ENCODE data around the gene GIMAP7.

GIMAP7 gene

DNA sequence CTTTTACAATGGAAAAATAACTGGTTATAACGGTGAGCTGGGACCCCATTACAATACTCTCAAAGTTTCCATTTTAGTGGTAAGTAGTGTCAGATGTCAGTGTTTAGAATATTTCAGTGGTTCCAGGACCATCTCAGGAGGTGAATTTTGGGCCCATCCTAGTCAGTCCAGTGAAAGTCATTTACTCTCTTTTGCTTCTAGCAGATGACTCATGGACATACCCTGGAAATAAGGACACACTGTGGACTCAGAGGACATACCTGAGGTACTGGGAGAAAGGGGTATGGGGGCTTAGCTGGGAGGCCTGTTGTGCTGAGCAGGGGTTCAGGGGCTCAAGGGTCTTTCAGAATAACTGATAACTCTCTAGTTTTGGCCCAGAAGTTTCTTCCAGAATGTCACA lies 51.9 kb downstream of the GIMAP7 start:
- H3K9me3 ChIP-seq (ENCODE audit: control insufficient read depth, insufficient read depth, low read depth, low read length), result no peaks in the 10 kb centered on the region
- no peaks in the 10 kb centered on the region for H3K4me1 ChIP-seq (ENCODE audit: control insufficient read depth, insufficient read depth, low read length)
- ChIA-PET POLR2A (no interaction called here), CTCF (no interaction called here)
- no peak overlapping the region for H3K27ac ChIP-seq (ENCODE audit: extremely low read depth, low read depth, low read length)
- H3K4me3 ChIP-seq (ENCODE audit: low read depth, low read length), result no peak overlapping the region
- no peaks in the 10 kb centered on the region for H3K36me3 ChIP-seq (ENCODE audit: control insufficient read depth in 2 of 2, insufficient read depth in 1 of 2, low read length in 2 of 2)
- TF ChIP-seq KLF1 (tag by site-specific recombination; IDR thresholded peaks at IDR 0.05) (no peak), SP7 (tag by site-specific recombination; IDR thresholded peaks at IDR 0.05) (no peak), ZNF521 (tag by site-specific recombination; IDR thresholded peaks at IDR 0.05) (no peak), ZNF843 (tag by site-specific recombination; IDR thresholded peaks at IDR 0.05) (no peak), ZNF140 (tag by site-specific recombination; IDR thresholded peaks at IDR 0.05) (no peak), ZNF510 (tag by site-specific recombination; IDR thresholded peaks at IDR 0.05; ENCODE audit: insufficient replicate concordance) (no peak), ZNF324 (tag by site-specific recombination; IDR thresholded peaks at IDR 0.05) (no peak), ZNF529 (tag by site-specific recombination; IDR thresholded peaks at IDR 0.05; ENCODE audit: insufficient replicate concordance) (no peak), ZNF37A (tag by site-specific recombination; IDR thresholded peaks at IDR 0.05) (no peak)
- TF ChIP-seq, protein P1, sequence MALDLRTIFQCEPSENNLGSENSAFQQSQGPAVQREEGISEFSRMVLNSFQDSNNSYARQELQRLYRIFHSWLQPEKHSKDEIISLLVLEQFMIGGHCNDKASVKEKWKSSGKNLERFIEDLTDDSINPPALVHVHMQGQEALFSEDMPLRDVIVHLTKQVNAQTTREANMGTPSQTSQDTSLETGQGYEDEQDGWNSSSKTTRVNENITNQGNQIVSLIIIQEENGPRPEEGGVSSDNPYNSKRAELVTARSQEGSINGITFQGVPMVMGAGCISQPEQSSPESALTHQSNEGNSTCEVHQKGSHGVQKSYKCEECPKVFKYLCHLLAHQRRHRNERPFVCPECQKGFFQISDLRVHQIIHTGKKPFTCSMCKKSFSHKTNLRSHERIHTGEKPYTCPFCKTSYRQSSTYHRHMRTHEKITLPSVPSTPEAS (tag by site-specific recombination; IDR thresholded peaks at IDR 0.05), result no peak
- TF ChIP-seq, protein P2, sequence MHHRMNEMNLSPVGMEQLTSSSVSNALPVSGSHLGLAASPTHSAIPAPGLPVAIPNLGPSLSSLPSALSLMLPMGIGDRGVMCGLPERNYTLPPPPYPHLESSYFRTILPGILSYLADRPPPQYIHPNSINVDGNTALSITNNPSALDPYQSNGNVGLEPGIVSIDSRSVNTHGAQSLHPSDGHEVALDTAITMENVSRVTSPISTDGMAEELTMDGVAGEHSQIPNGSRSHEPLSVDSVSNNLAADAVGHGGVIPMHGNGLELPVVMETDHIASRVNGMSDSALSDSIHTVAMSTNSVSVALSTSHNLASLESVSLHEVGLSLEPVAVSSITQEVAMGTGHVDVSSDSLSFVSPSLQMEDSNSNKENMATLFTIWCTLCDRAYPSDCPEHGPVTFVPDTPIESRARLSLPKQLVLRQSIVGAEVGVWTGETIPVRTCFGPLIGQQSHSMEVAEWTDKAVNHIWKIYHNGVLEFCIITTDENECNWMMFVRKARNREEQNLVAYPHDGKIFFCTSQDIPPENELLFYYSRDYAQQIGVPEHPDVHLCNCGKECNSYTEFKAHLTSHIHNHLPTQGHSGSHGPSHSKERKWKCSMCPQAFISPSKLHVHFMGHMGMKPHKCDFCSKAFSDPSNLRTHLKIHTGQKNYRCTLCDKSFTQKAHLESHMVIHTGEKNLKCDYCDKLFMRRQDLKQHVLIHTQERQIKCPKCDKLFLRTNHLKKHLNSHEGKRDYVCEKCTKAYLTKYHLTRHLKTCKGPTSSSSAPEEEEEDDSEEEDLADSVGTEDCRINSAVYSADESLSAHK (tag by site-specific recombination; IDR thresholded peaks at IDR 0.05), result no peak
- TF ChIP-seq, protein P3, sequence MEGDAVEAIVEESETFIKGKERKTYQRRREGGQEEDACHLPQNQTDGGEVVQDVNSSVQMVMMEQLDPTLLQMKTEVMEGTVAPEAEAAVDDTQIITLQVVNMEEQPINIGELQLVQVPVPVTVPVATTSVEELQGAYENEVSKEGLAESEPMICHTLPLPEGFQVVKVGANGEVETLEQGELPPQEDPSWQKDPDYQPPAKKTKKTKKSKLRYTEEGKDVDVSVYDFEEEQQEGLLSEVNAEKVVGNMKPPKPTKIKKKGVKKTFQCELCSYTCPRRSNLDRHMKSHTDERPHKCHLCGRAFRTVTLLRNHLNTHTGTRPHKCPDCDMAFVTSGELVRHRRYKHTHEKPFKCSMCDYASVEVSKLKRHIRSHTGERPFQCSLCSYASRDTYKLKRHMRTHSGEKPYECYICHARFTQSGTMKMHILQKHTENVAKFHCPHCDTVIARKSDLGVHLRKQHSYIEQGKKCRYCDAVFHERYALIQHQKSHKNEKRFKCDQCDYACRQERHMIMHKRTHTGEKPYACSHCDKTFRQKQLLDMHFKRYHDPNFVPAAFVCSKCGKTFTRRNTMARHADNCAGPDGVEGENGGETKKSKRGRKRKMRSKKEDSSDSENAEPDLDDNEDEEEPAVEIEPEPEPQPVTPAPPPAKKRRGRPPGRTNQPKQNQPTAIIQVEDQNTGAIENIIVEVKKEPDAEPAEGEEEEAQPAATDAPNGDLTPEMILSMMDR (tag by site-specific recombination; IDR thresholded peaks at IDR 0.05), result no peak

DNA sequence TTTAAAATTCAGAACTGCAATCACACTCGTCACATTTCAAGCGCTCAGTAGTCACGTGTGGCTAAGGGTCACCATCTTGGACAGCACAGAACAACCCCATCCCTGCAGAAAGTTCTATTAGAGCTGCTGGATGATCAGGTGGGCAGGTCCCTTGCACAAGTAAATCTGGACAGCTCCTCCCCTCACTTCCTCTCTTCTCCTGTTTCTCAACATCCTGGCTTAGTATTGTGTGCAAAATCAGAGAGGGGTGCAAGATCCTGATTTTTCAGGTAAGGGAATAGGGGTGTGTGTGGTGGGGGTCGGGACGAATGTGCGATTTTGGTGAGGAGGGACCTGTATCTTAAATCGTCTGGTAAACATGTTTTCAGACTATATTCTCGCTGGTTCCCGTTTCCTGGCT lies 52.5 kb downstream of the GIMAP7 start, which contains the start of gene GIMAP4:
TSS of gene GIMAP4 (plus strand) at position 222 of the 400 bp plus-strand sequence. CDS start 2,512 bp downstream, outside the sequence.
- TF ChIP-seq OSR2 (tag by site-specific recombination; IDR thresholded peaks at IDR 0.05), result no peak
- no peak for TF ChIP-seq EGR2 (tag by site-specific recombination; IDR thresholded peaks at IDR 0.05; ENCODE audit: low read depth)
- no peak for TF ChIP-seq ZNF133 (tag by site-specific recombination; IDR thresholded peaks at IDR 0.05)
- no peak for TF ChIP-seq ZNF274 (IDR thresholded peaks at IDR 0.05; ENCODE audit: low read length)
- TF ChIP-seq ZNF274 (tag by site-specific recombination; IDR thresholded peaks at IDR 0.05; ENCODE audit: borderline replicate concordance), result no peak
- TF ChIP-seq ZSCAN23 (tag by site-specific recombination; IDR thresholded peaks at IDR 0.05), result no peak
- TF ChIP-seq, protein P4, sequence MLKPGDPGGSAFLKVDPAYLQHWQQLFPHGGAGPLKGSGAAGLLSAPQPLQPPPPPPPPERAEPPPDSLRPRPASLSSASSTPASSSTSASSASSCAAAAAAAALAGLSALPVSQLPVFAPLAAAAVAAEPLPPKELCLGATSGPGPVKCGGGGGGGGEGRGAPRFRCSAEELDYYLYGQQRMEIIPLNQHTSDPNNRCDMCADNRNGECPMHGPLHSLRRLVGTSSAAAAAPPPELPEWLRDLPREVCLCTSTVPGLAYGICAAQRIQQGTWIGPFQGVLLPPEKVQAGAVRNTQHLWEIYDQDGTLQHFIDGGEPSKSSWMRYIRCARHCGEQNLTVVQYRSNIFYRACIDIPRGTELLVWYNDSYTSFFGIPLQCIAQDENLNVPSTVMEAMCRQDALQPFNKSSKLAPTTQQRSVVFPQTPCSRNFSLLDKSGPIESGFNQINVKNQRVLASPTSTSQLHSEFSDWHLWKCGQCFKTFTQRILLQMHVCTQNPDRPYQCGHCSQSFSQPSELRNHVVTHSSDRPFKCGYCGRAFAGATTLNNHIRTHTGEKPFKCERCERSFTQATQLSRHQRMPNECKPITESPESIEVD (tag by site-specific recombination; IDR thresholded peaks at IDR 0.05), result no peak
- TF ChIP-seq, protein P5, sequence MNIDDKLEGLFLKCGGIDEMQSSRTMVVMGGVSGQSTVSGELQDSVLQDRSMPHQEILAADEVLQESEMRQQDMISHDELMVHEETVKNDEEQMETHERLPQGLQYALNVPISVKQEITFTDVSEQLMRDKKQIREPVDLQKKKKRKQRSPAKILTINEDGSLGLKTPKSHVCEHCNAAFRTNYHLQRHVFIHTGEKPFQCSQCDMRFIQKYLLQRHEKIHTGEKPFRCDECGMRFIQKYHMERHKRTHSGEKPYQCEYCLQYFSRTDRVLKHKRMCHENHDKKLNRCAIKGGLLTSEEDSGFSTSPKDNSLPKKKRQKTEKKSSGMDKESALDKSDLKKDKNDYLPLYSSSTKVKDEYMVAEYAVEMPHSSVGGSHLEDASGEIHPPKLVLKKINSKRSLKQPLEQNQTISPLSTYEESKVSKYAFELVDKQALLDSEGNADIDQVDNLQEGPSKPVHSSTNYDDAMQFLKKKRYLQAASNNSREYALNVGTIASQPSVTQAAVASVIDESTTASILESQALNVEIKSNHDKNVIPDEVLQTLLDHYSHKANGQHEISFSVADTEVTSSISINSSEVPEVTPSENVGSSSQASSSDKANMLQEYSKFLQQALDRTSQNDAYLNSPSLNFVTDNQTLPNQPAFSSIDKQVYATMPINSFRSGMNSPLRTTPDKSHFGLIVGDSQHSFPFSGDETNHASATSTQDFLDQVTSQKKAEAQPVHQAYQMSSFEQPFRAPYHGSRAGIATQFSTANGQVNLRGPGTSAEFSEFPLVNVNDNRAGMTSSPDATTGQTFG (tag by site-specific recombination; IDR thresholded peaks at IDR 0.05; ENCODE audit: borderline replicate concordance), result no peak
- no peak for TF ChIP-seq SCRT1 (tag by site-specific recombination; IDR thresholded peaks at IDR 0.05; ENCODE audit: borderline replicate concordance)
- TF ChIP-seq ZNF596 (tag by site-specific recombination; IDR thresholded peaks at IDR 0.05), result no peak
- Histone ChIP-seq H3K36me3 (ENCODE audit: control insufficient read depth in 2 of 2, insufficient read depth in 1 of 2, low read length in 2 of 2) (no peaks in the 10 kb centered on the region), H3K9me3 (ENCODE audit: control insufficient read depth, insufficient read depth, low read depth, low read length) (no peaks in the 10 kb centered on the region), H3K4me3 (ENCODE audit: low read depth, low read length) (no peak within 1 kb of the TSS), H3K4me1 (ENCODE audit: control insufficient read depth, insufficient read depth, low read length) (no peaks in the 10 kb centered on the region), H3K27ac (ENCODE audit: extremely low read depth, low read depth, low read length) (no peak within 1 kb of the TSS)
- CTCF ChIA-PET, result no interaction called here
- POLR2A ChIA-PET, result no interaction called here
